CD8-positive, alpha-beta memory T cell (primary cell): Measurements from ENCODE around the gene HSPB9. TPM values are rescaled to one million over a fixed set of nuclear protein-coding genes. Genes with fewer than 3 reads are reported as not detected.

ENCODE experiments used
- CTCF ChIA-PET: fragments of 350-600 bp; sonication (Branson Sonifier 250); formaldehyde crosslinking; loops from one replicate; lab custom pipeline; 2021; ENCODE audit warnings: antibody characterized with exemption; lab: Charles Lee
- POLR2A ChIA-PET: fragments of 350-600 bp; sonication (Branson Sonifier 250); formaldehyde crosslinking; loops from one replicate; lab custom pipeline; 2021; ENCODE audit warnings: antibody characterized with exemption; lab: Charles Lee
- DNase-seq, 5 donors: peaks; one replicate each; pipeline versions ENCODE4 v3.0.0 to v3.0.0-alpha.2; 2020 to 2022; ENCODE audit warnings: mixed read lengths in 1 of 5
- H3K27ac ChIP-seq: one replicate; pipeline ENCODE4 v1.7.0; 2013; ENCODE audit warnings: low read depth, mild to moderate bottlenecking, low read length, moderate library complexity
- H3K27me3 ChIP-seq: 2 replicates; pipeline ENCODE4 v1.7.0; 2013; ENCODE audit warnings: low read length, mild to moderate bottlenecking; ENCODE audit not compliant: insufficient read depth, poor library complexity, severe bottlenecking
- H3K36me3 ChIP-seq: 2 replicates; pipeline ENCODE4 v1.7.0; 2013; ENCODE audit warnings: mild to moderate bottlenecking, low read length, moderate library complexity; ENCODE audit not compliant: insufficient read depth
- H3K4me1 ChIP-seq: 2 replicates; pipeline ENCODE4 v1.7.0; 2013; ENCODE audit warnings: mild to moderate bottlenecking, low read length, moderate library complexity; ENCODE audit not compliant: insufficient read depth
- H3K4me3 ChIP-seq: 2 replicates; pipeline ENCODE4 v1.7.0; 2013; ENCODE audit warnings: mild to moderate bottlenecking, low read length
- H3K9me3 ChIP-seq: 2 replicates; pipeline ENCODE4 v1.7.0; 2013; ENCODE audit warnings: mild to moderate bottlenecking, low read length
- H3K27ac Mint-ChIP-seq, 8 donors: one replicate each; pipeline ENCODE4 v1.8.0; 2020 to 2021; ENCODE audit warnings: mixed read lengths in 8 of 8, mild to moderate bottlenecking in 6 of 8, inconsistent platforms in 3 of 8, moderate library complexity in 3 of 8
- H3K27me3 Mint-ChIP-seq, 2 donors: one replicate each; pipeline ENCODE4 v1.8.0; 2020 to 2021; ENCODE audit warnings: mixed read lengths in 2 of 2, mild to moderate bottlenecking in 1 of 2, moderate library complexity in 1 of 2
- H3K36me3 Mint-ChIP-seq, 3 donors: one replicate each; pipeline ENCODE4 v1.8.0; 2020 to 2021; ENCODE audit warnings: mixed read lengths in 3 of 3, inconsistent platforms in 1 of 3, mild to moderate bottlenecking in 1 of 3
- H3K4me1 Mint-ChIP-seq, 3 donors: one replicate each; pipeline ENCODE4 v1.8.0; 2020 to 2021; ENCODE audit warnings: mixed read lengths in 3 of 3, inconsistent platforms in 1 of 3, mild to moderate bottlenecking in 1 of 3
- H3K4me3 Mint-ChIP-seq, 7 donors: one replicate each; pipeline ENCODE4 v1.8.0; 2020 to 2021; ENCODE audit warnings: mixed read lengths in 7 of 7, mild to moderate bottlenecking in 6 of 7, moderate library complexity in 4 of 7, inconsistent platforms in 2 of 7
- H3K9me3 Mint-ChIP-seq, 5 donors: one replicate each; pipeline ENCODE4 v1.8.0; 2020 to 2022; ENCODE audit warnings: mixed read lengths in 5 of 5, mild to moderate bottlenecking in 3 of 5, moderate library complexity in 2 of 5, inconsistent platforms in 1 of 5
- polyA plus RNA-seq: library from polyadenylated mRNA; unstranded; fragments of 300-500 nt; fragmentation: Illumina TruSeq; gene quantifications from one replicate; pipeline ENCODE4 v1.2.3, GENCODE V29; 2021
- total RNA-seq, 2 experiments: library from RNA; stranded (reverse); gene quantifications; one replicate each; pipeline ENCODE4 v1.2.3, GENCODE V29; 2021

HSPB9 gene
- total and polyA plus RNA-seq, 3 experiments from 2014 or later = 0.11 to 0.15 TPM; not detected in 1

- H3K4me3 ChIP-seq = no peak overlapping the region
- peaks cover 11% of the 10 kb centered on the region for H3K4me1 ChIP-seq
- ChIA-PET POLR2A (no interaction called here), CTCF (interaction anchor here (1.0 to 1.2 kb wide), 3 partner anchors 10 to 38 kb away, joined by 3 to 4 read pairs (median 3); no protein-coding TSS in a partner anchor)
- no peak for DNase-seq
- peak overlapping the region in 1 of 8 donors; percentile 50 for H3K27ac Mint-ChIP-seq
- no peaks in the 10 kb centered on the region for H3K9me3 Mint-ChIP-seq
- no peak overlapping the region for H3K4me3 Mint-ChIP-seq
- no peaks in the 10 kb centered on the region for H3K27me3 Mint-ChIP-seq
- no peak overlapping the region for H3K27ac ChIP-seq
- no peaks in the 10 kb centered on the region for H3K27me3 ChIP-seq
- H3K4me1 Mint-ChIP-seq = peaks cover 10 to 29% (median 15%) of the 10 kb centered on the region in 3 donors
- H3K9me3 ChIP-seq = no peaks in the 10 kb centered on the region
- H3K36me3 Mint-ChIP-seq = peaks cover 0 to 47% (median 6%) of the 10 kb centered on the region in 3 donors
- no peaks in the 10 kb centered on the region for H3K36me3 ChIP-seq
Observed at GRCh38 chr17:42106009-42106408, 16.6 kb upstream of the HSPB9 start.

GRCh38 chr17:42107124-42107523 is 15.5 kb upstream of the HSPB9 start:
- Histone ChIP-seq H3K27ac (no peak overlapping the region), H3K4me3 (no peak overlapping the region), H3K36me3 (no peaks in the 10 kb centered on the region), H3K9me3 (no peaks in the 10 kb centered on the region), H3K4me1 (peaks cover 22% of the 10 kb centered on the region), H3K27me3 (no peaks in the 10 kb centered on the region)
- peak overlapping the region in 5 of 7 donors; percentile 23 to 75 (median 58) for H3K4me3 Mint-ChIP-seq
- DNase-seq = no peak
- H3K27me3 Mint-ChIP-seq = no peaks in the 10 kb centered on the region
- peaks cover 0 to 47% (median 6%) of the 10 kb centered on the region in 3 donors for H3K36me3 Mint-ChIP-seq
- no peak overlapping the region for H3K27ac Mint-ChIP-seq
- H3K4me1 Mint-ChIP-seq = peaks cover 14 to 40% (median 23%) of the 10 kb centered on the region in 3 donors
- H3K9me3 Mint-ChIP-seq = no peaks in the 10 kb centered on the region
- POLR2A ChIA-PET = interaction anchor here (0.6 kb wide), 1 partner anchor 101 kb away, joined by 4 read pairs; no protein-coding TSS in a partner anchor
- CTCF ChIA-PET = interaction anchor here (0.9 to 2.1 kb wide), 5 partner anchors 9 to 141 kb away, joined by 3 to 8 read pairs (median 3); partner anchors contain the start of gene CNP

GRCh38 chr17:42107597-42108576 is 14.7 kb upstream of the HSPB9 start:
- CTCF ChIA-PET = interaction anchor here (1.1 to 2.1 kb wide), 5 partner anchors 8 to 90 kb away, joined by 3 to 8 read pairs (median 3); partner anchors contain the start of genes DNAJC7 and NKIRAS2
- H3K4me3 ChIP-seq = no peak overlapping the region
- POLR2A ChIA-PET = interaction anchor here (0.6 to 0.9 kb wide), 2 partner anchors 12 to 21 kb away, joined by 3 read pairs; no protein-coding TSS in a partner anchor
- Mint-ChIP-seq H3K4me1 (peaks cover 21 to 47% (median 28%) of the 10 kb centered on the region in 3 donors), H3K4me3 (peak overlapping the region; percentile 48 to 80 (median 59)), H3K36me3 (peaks cover 0 to 46% (median 6%) of the 10 kb centered on the region in 3 donors), H3K9me3 (no peaks in the 10 kb centered on the region), H3K27ac (peak overlapping the region in 4 of 8 donors; percentile 17 to 82 (median 52)), H3K27me3 (no peaks in the 10 kb centered on the region)
- H3K36me3 ChIP-seq = no peaks in the 10 kb centered on the region
- H3K27ac ChIP-seq = no peak overlapping the region
- no peaks in the 10 kb centered on the region for H3K9me3 ChIP-seq
- H3K27me3 ChIP-seq = no peaks in the 10 kb centered on the region
- peak; percentile 86 to 92 (median 87) for DNase-seq
- peaks cover 25% of the 10 kb centered on the region for H3K4me1 ChIP-seq

GRCh38 chr17:42109086-42109485 is 13.5 kb upstream of the HSPB9 start:
- CTCF ChIA-PET = interaction anchor here (1.4 to 2.1 kb wide), 2 partner anchors 41 to 84 kb away, joined by 3 to 5 read pairs; no protein-coding TSS in a partner anchor
- H3K27ac Mint-ChIP-seq = peak overlapping the region in 2 of 8 donors; percentile 8 to 43
- H3K4me3 Mint-ChIP-seq = peak overlapping the region in 1 of 7 donors; percentile 6
- H3K27ac ChIP-seq = no peak overlapping the region
- H3K27me3 Mint-ChIP-seq = no peaks in the 10 kb centered on the region
- H3K36me3 ChIP-seq = no peaks in the 10 kb centered on the region
- no peak overlapping the region for H3K4me3 ChIP-seq
- H3K36me3 Mint-ChIP-seq = peaks cover 0 to 39% (median 6%) of the 10 kb centered on the region in 3 donors
- peaks cover 22 to 47% (median 28%) of the 10 kb centered on the region in 3 donors for H3K4me1 Mint-ChIP-seq
- POLR2A ChIA-PET = no interaction called here
- no peak for DNase-seq
- H3K27me3 ChIP-seq = no peaks in the 10 kb centered on the region
- H3K4me1 ChIP-seq = peaks cover 31% of the 10 kb centered on the region
- H3K9me3 ChIP-seq = no peaks in the 10 kb centered on the region
- H3K9me3 Mint-ChIP-seq = no peaks in the 10 kb centered on the region

GRCh38 chr17:42110301-42111264 is 12.0 kb upstream of the HSPB9 start:
- no peaks in the 10 kb centered on the region for H3K27me3 Mint-ChIP-seq
- Histone ChIP-seq H3K9me3 (no peaks in the 10 kb centered on the region), H3K27me3 (no peaks in the 10 kb centered on the region), H3K36me3 (no peaks in the 10 kb centered on the region), H3K4me1 (peaks cover 31% of the 10 kb centered on the region), H3K4me3 (no peak overlapping the region), H3K27ac (no peak overlapping the region)
- peak overlapping the region in 7 of 8 donors; percentile 26 to 90 (median 70) for H3K27ac Mint-ChIP-seq
- H3K4me1 Mint-ChIP-seq = peaks cover 27 to 52% (median 28%) of the 10 kb centered on the region in 3 donors
- peaks cover 0 to 30% (median 7%) of the 10 kb centered on the region in 3 donors for H3K36me3 Mint-ChIP-seq
- DNase-seq = no peak
- CTCF ChIA-PET = interaction anchor here (1.1 to 11.7 kb wide), 7 partner anchors 9 to 147 kb away, joined by 3 to 109 read pairs (median 3); partner anchors contain the start of gene DNAJC7
- H3K4me3 Mint-ChIP-seq = peak overlapping the region; percentile 39 to 89 (median 56)
- no peaks in the 10 kb centered on the region for H3K9me3 Mint-ChIP-seq
- POLR2A ChIA-PET = no interaction called here

- Histone ChIP-seq H3K27me3 (no peaks in the 10 kb centered on the region), H3K36me3 (no peaks in the 10 kb centered on the region), H3K9me3 (no peaks in the 10 kb centered on the region), H3K27ac (no peak overlapping the region), H3K4me3 (no peak overlapping the region), H3K4me1 (peaks cover 31% of the 10 kb centered on the region)
- Mint-ChIP-seq H3K27me3 (no peaks in the 10 kb centered on the region), H3K27ac (peak overlapping the region in 6 of 8 donors; percentile 6 to 90 (median 46)), H3K4me3 (peak overlapping the region; percentile 56 to 91 (median 89)), H3K9me3 (no peaks in the 10 kb centered on the region), H3K4me1 (peaks cover 27 to 52% (median 30%) of the 10 kb centered on the region in 3 donors), H3K36me3 (peaks cover 0 to 30% (median 7%) of the 10 kb centered on the region in 3 donors)
- DNase-seq = no peak
- CTCF ChIA-PET = interaction anchor here (1.1 to 11.7 kb wide), 9 partner anchors 9 to 94 kb away, joined by 3 to 109 read pairs (median 4); partner anchors contain the start of gene DNAJC7
- POLR2A ChIA-PET = interaction anchor here (2.4 kb wide), 1 partner anchor 94 kb away, joined by 13 read pairs; the partner anchor contains the start of gene DNAJC7
Observed at GRCh38 chr17:42111265-42111636, 11.4 kb upstream of the HSPB9 start.
